K562 (cell line): ENCODE measurements around the gene ARV1. TPM values are rescaled to one million over a fixed set of nuclear protein-coding genes. Genes with fewer than 3 reads are reported as not detected.

Source experiments
- ATAC-seq: fragments of 200-7000 bp; cut with Tn5 transposase; 3 replicates; pipeline ENCODE4 v1.9.1; 2020; ENCODE audit warnings: moderate library complexity
- BruUV-seq: library from RNA; stranded (reverse); fragments of 400-500 nt; replicated peaks from 2 replicates; lab custom pipeline; 2021; lab: Mats Ljungman, UMichigan
- CTCF ChIA-PET: fragments of 300-600 bp; formaldehyde crosslinking; extraction: SDS; loops from one replicate; lab custom pipeline; 2021; ENCODE audit warnings: low intra/inter-chr PET ratio; lab: Yijun Ruan, JAX
- POLR2A ChIA-PET: fragments of 300-600, 350-650 bp; sonication (Branson Sonifier 250); formaldehyde crosslinking; extraction: SDS; loops from one replicate; lab custom pipeline; 2021; ENCODE audit warnings: antibody characterized with exemption, inconsistent platforms; lab: Yijun Ruan, JAX
- DNase-seq, 4 experiments: peaks; one replicate each; pipeline versions ENCODE4 v3.0.0 to v3.0.0-alpha.2; 2011 to 2018; ENCODE audit warnings: low spot score in 3 of 4, mixed read lengths in 3 of 4; ENCODE audit errors: extremely low read depth in 1 of 4
- FAIRE-seq: peaks from 2 replicates; lab custom pipeline; 2011; peaks lifted over from hg19 to GRCh38; lab: Jason Lieb, UNC
- H2AFZ ChIP-seq: 2 replicates; pipeline ENCODE4 v1.6.0; 2011; ENCODE audit warnings: low read depth, low read length, control low read depth, inconsistent platforms
- H3K27ac ChIP-seq: fragments of 200-600 bp; 3 replicates; pipeline ENCODE4 v1.8.0; 2011; ENCODE audit warnings: low read depth, mild to moderate bottlenecking, control low read depth, inconsistent platforms, low read length, moderate library complexity, mixed read lengths; ENCODE audit errors: extremely low read depth
- H3K27me3 ChIP-seq, 2 experiments: fragments of 300-600 bp in 1 of 2; 2 replicates in 1 of 2; 3 replicates in 1 of 2; pipeline versions ENCODE4 v1.6.0 to v1.8.0; 2011; ENCODE audit warnings: inconsistent platforms in 2 of 2, low read length in 2 of 2, mild to moderate bottlenecking in 1 of 2, mixed read lengths in 1 of 2, moderate library complexity in 1 of 2; ENCODE audit not compliant: control insufficient read depth in 2 of 2, insufficient read depth in 2 of 2
- H3K36me3 ChIP-seq: fragments of 300-600 bp; 3 replicates; pipeline ENCODE4 v1.8.0; 2011; ENCODE audit warnings: mild to moderate bottlenecking, low read length, inconsistent platforms; ENCODE audit not compliant: control insufficient read depth, insufficient read depth
- H3K4me1 ChIP-seq, 2 experiments: fragments of 200-600 bp in 1 of 2; replicated peaks in 1 of 2; 2 replicates in 1 of 2; 3 replicates in 1 of 2; pipeline versions ENCODE4 v1.5.1 to v1.8.0; 2011; ENCODE audit warnings: inconsistent platforms in 2 of 2, low read length in 2 of 2, mild to moderate bottlenecking in 1 of 2, mixed read lengths in 1 of 2, moderate library complexity in 1 of 2; ENCODE audit not compliant: control insufficient read depth in 2 of 2, insufficient read depth in 2 of 2
- H3K4me2 ChIP-seq: 2 replicates; pipeline ENCODE4 v1.6.1; 2011; ENCODE audit warnings: low read length, control low read depth, inconsistent platforms, mixed read lengths; ENCODE audit not compliant: insufficient read depth
- H3K4me3 ChIP-seq: fragments of 200-600 bp; sonication (generic), shearing (Covaris generic); 2 replicates; pipeline ENCODE4 v1.5.1; 2016; ENCODE audit warnings: control low read depth, inconsistent platforms
- H3K79me2 ChIP-seq: fragments of 200-600 bp; 3 replicates; pipeline ENCODE4 v1.8.0; 2011; ENCODE audit warnings: low read length, inconsistent platforms; ENCODE audit not compliant: control insufficient read depth, insufficient read depth
- H3K9ac ChIP-seq, 2 experiments: 2 replicates each; pipeline versions ENCODE4 v1.6.0 to v1.6.1; 2011; ENCODE audit warnings: low read depth in 2 of 2, low read length in 2 of 2, control low read depth in 1 of 2, inconsistent platforms in 1 of 2, mild to moderate bottlenecking in 1 of 2, mixed read lengths in 1 of 2; ENCODE audit not compliant: insufficient read depth in 1 of 2
- H3K9me1 ChIP-seq: one replicate; pipeline ENCODE4 v1.6.0; 2011; ENCODE audit warnings: inconsistent platforms, mild to moderate bottlenecking, low read length, moderate library complexity; ENCODE audit not compliant: control insufficient read depth, insufficient read depth
- H3K9me3 ChIP-seq: replicated peaks from 2 replicates; pipeline ENCODE4 v1.5.1; 2011; ENCODE audit warnings: low read depth, low read length, inconsistent platforms; ENCODE audit not compliant: control insufficient read depth, insufficient read depth
- H4K20me1 ChIP-seq: replicated peaks from 2 replicates; pipeline ENCODE4 v1.6.1; 2011; ENCODE audit warnings: low read length, inconsistent platforms, mixed read lengths; ENCODE audit not compliant: control insufficient read depth, insufficient read depth
- EGR1 ChIP-seq: fragments of 450-650 bp; conservative IDR thresholded peaks from 2 replicates; pipeline ENCODE4 v1.6.1; 2017; ENCODE audit warnings: mild to moderate bottlenecking
- HMGN3 ChIP-seq: IDR thresholded peaks from 2 replicates; pipeline ENCODE4 v1.6.1; 2011; ENCODE audit warnings: borderline replicate concordance, low read depth, mild to moderate bottlenecking, mixed read lengths, low read length; ENCODE audit not compliant: insufficient read length; ENCODE audit errors: extremely low read depth
- ID3 ChIP-seq, 2 experiments: fragments of 250-450 bp in 1 of 2; fragments of 450-650 bp in 1 of 2; sonication (Bioruptor Pico) in 1 of 2; IDR thresholded peaks; 2 replicates each; pipeline versions ENCODE4 v1.6.1 to v1.8.0; 2016 to 2021; ENCODE audit warnings: mild to moderate bottlenecking in 2 of 2, moderate library complexity in 2 of 2, missing compliant biosample characterization in 1 of 2, missing genetic modification characterization in 1 of 2
- LEF1 ChIP-seq: fragments of 450-650 bp; IDR thresholded peaks from 2 replicates; pipeline ENCODE4 v1.6.1; 2016; ENCODE audit warnings: mild to moderate bottlenecking
- NCOA4 ChIP-seq: fragments of 450-650 bp; IDR thresholded peaks from 2 replicates; pipeline ENCODE4 v1.6.1; 2018; ENCODE audit warnings: mild to moderate bottlenecking; ENCODE audit not compliant: partially characterized antibody
- PCBP1 ChIP-seq: fragments of 200-400 bp; formaldehyde crosslinking; IDR thresholded peaks from 2 replicates; pipeline ENCODE4 v1.6.1; 2018; ENCODE audit warnings: mild to moderate bottlenecking, low read depth, low read length; ENCODE audit not compliant: poor library complexity, severe bottlenecking
- RERE ChIP-seq: sonication (generic); formaldehyde crosslinking; IDR thresholded peaks from 2 replicates; pipeline ENCODE4 v1.8.0; 2023; ENCODE audit warnings: missing genetic modification reagents, mild to moderate bottlenecking, borderline replicate concordance
- SIN3B ChIP-seq: fragments of 450-650 bp; IDR thresholded peaks from 2 replicates; pipeline ENCODE4 v1.6.1; 2017; ENCODE audit warnings: low read depth, mild to moderate bottlenecking, moderate library complexity
- SLC30A9 ChIP-seq: fragments of 250-450 bp; sonication (Bioruptor Pico); IDR thresholded peaks from 2 replicates; pipeline ENCODE4 v1.8.0; 2022; ENCODE audit warnings: mild to moderate bottlenecking, moderate library complexity
- TRIM25 ChIP-seq: fragments of 450-650 bp; IDR thresholded peaks from 2 replicates; pipeline ENCODE4 v1.7.0; 2016; ENCODE audit warnings: borderline replicate concordance
- WGBS: fragments of 100-300 bp; shearing (Covaris generic); methylation state at CpG from one replicate; pipeline ENCODE4 v1.1.6; 2016; ENCODE audit warnings: low coverage, mixed read lengths; ENCODE audit not compliant: insufficient coverage; ENCODE audit errors: missing lambda C conversion rate; 5-methylcytosine and 5-hydroxymethylcytosine counted together
- in situ Hi-C: fragments of 300-500 bp; cut with MboI; formaldehyde crosslinking; loops from 4 replicates; pipeline ENCODE4 v1.15.0; 2018; ENCODE audit warnings: inconsistent platforms, mixed read lengths
- intact Hi-C: fragments of 100-400 bp; cut with micrococcal nuclease; formaldehyde crosslinking; loops from 2 replicates; pipeline ENCODE4 v1.14.2; 2022
- polyA plus RNA-seq, 8 experiments: library from polyadenylated mRNA; depleted of rRNA in 4 of 8; stranded (reverse) in 5 of 8; unstranded in 3 of 8; fragments of >200 nt; fragmentation: Nextera tagmentation in 2 of 8; fragmentation: Illumina TruSeq in 1 of 8; extraction: Ambion mirVana in 2 of 8; extraction: Trizol in 1 of 8; gene quantifications; 2 replicates each; pipeline versions ENCODE4 v1.2.1 to v1.2.3, GENCODE V29; 2011 to 2014; ENCODE audit warnings: inconsistent platforms in 1 of 8, missing spikeins in 1 of 8
- total RNA-seq, 7 experiments: library from RNA; depleted of rRNA in 6 of 7; stranded (reverse); fragments of >200 nt in 6 of 7; fragmentation: Illumina TruSeq in 2 of 7; extraction: Trizol in 2 of 7; gene quantifications; 2 replicates each; pipeline versions ENCODE4 v1.2.1 to v1.2.3, GENCODE V29; 2011 to 2021; ENCODE audit warnings: low replicate concordance in 1 of 7

Gene ARV1
- total and polyA plus RNA-seq, 9 of the 15 experiments (the other 6 are each of a cell fraction or from before 2014, with no cell fraction given) = 54.8 to 139 (median 74.0) TPM

GRCh38 chr1:231039161-231040018 lies 60.5 kb downstream of the ARV1 start:
- under 1% methylated on average over 61 of the region's 91 CpGs for WGBS
- BruUV-seq = no TSS peak
- DNase-seq (peak; percentile 65 to 73 (median 70)), FAIRE-seq (peak; percentile 6), ATAC-seq (peak; percentile 69)
- in situ Hi-C loops (no loop called here), intact Hi-C loops (loop anchor here (5.0 kb wide), 1 partner anchor 163 kb away; no protein-coding TSS in a partner anchor)
- peaks cover 9% of the 10 kb centered on the region; the same call in 1 of the 3 replicates for H3K36me3 ChIP-seq
- POLR2A ChIA-PET = interaction anchor here (0.7 to 3.4 kb wide), 13 partner anchors 7 to 88 kb away, joined by 3 to 20 read pairs (median 5); no protein-coding TSS in a partner anchor
- peaks cover 30 to 44% of the 10 kb centered on the region in 2 experiments for H3K4me1 ChIP-seq
- peak overlapping the region; percentile 72 for H3K27ac ChIP-seq
- H4K20me1 ChIP-seq = peaks cover 10% of the 10 kb centered on the region; the same call in 1 of the 2 replicates
- peak overlapping the region; percentile 99 for H3K4me2 ChIP-seq
- H3K4me3 ChIP-seq = peak overlapping the region; percentile 75
- CTCF ChIA-PET = no interaction called here
- H3K79me2 ChIP-seq = peaks cover 54% of the 10 kb centered on the region
- peak overlapping the region; percentile 70 for H2AFZ ChIP-seq
- H3K27me3 ChIP-seq = no peaks in the 10 kb centered on the region
- H3K9ac ChIP-seq = peak overlapping the region; percentile 81 to 92
- H3K9me3 ChIP-seq = peaks cover 2% of the 10 kb centered on the region
- no peaks in the 10 kb centered on the region for H3K9me1 ChIP-seq
- TF ChIP-seq EGR1 (peak; percentile 75), ID3 (CRISPR knock-in tag; IDR thresholded peaks at IDR 0.05) (no peak), ID3 (tag; IDR thresholded peaks at IDR 0.05) (0 out of 2 replicates have a peak, but pooled peaks have one; percentile 28), SIN3B (0 out of 2 replicates have a peak, but pooled peaks have one; percentile 11), HMGN3 (peak; percentile 66), SLC30A9 (CRISPR knock-in tag) (no peak), RERE (CRISPR knock-in tag) (no peak), TRIM25 (no peak), NCOA4 (no peak), LEF1 (no peak), PCBP1 (peak; percentile 37)
